HEK293 (cell line): ENCODE data around the gene CDK4.

Experiments used
- CTCF ChIP-seq: fragments of 450-650 bp; formaldehyde crosslinking; IDR thresholded peaks from 2 replicates; pipeline ENCODE4 v1.5.1; 2016; ENCODE audit warnings: missing biosample characterization, missing genetic modification characterization
- REST ChIP-seq: fragments of 450-650 bp; formaldehyde crosslinking; IDR thresholded peaks from 2 replicates; pipeline ENCODE4 v1.5.1; 2016; ENCODE audit warnings: missing biosample characterization, missing genetic modification characterization
- SP2 ChIP-seq: fragments of 450-650 bp; formaldehyde crosslinking; IDR thresholded peaks from 2 replicates; pipeline ENCODE4 v1.5.1; 2016; ENCODE audit warnings: missing biosample characterization, missing genetic modification characterization
- ZBTB26 ChIP-seq: fragments of 450-650 bp; formaldehyde crosslinking; optimal IDR thresholded peaks from 2 replicates; pipeline ENCODE3; 2016; ENCODE audit warnings: missing biosample characterization, mild to moderate bottlenecking, missing genetic modification characterization
- ZBTB8A ChIP-seq: fragments of 450-650 bp; formaldehyde crosslinking; IDR thresholded peaks from 2 replicates; pipeline ENCODE4 v1.5.1; 2016; ENCODE audit warnings: missing biosample characterization, missing genetic modification characterization
- ZIC2 ChIP-seq: fragments of 450-650 bp; formaldehyde crosslinking; IDR thresholded peaks from 2 replicates; pipeline ENCODE4 v1.5.1; 2016; ENCODE audit warnings: missing biosample characterization, missing genetic modification characterization

GRCh38 chr12:57713209-57713608 lies 38.9 kb downstream of the CDK4 start:
- TF ChIP-seq CTCF (tag by site-specific recombination) = no peak
- TF ChIP-seq SP2 (tag by site-specific recombination) = no peak
- TF ChIP-seq ZBTB26 (tag by site-specific recombination) = no peak
- no peak for TF ChIP-seq ZBTB8A (tag by site-specific recombination)
- no peak for TF ChIP-seq ZIC2 (tag by site-specific recombination)
- no peak for TF ChIP-seq REST (tag by site-specific recombination)
